Activated T-cell treated with anti-CD3 and anti-CD28 coated beads, Interleukin-2, amount 50 U/mL, for 24 hours (primary cell): ENCODE results near the gene TSPAN31.
A peak's percentile ranks its signal among the peaks of the same experiment; 100 is the strongest.

Source experiments
- DNase-seq: peaks from one replicate; pipeline ENCODE4 v3.0.0-alpha.2; 2020
- H3K27ac Mint-ChIP-seq: 2 replicates; pipeline ENCODE4 v1.8.0; 2020; ENCODE audit warnings: mild to moderate bottlenecking, mixed read lengths
- H3K27me3 Mint-ChIP-seq: 2 replicates; pipeline ENCODE4 v1.8.0; 2020; ENCODE audit warnings: mixed read lengths
- H3K36me3 Mint-ChIP-seq: 2 replicates; pipeline ENCODE4 v1.8.0; 2020; ENCODE audit warnings: low read depth, mixed read lengths
- H3K4me1 Mint-ChIP-seq: 2 replicates; pipeline ENCODE4 v1.8.0; 2020; ENCODE audit warnings: low read depth, mixed read lengths
- H3K4me3 Mint-ChIP-seq: 2 replicates; pipeline ENCODE4 v1.8.0; 2020; ENCODE audit warnings: mild to moderate bottlenecking, moderate library complexity, mixed read lengths
- H3K9me3 Mint-ChIP-seq: 2 replicates; pipeline ENCODE4 v1.8.0; 2020; ENCODE audit warnings: mixed read lengths

The TSPAN31 gene

DNA sequence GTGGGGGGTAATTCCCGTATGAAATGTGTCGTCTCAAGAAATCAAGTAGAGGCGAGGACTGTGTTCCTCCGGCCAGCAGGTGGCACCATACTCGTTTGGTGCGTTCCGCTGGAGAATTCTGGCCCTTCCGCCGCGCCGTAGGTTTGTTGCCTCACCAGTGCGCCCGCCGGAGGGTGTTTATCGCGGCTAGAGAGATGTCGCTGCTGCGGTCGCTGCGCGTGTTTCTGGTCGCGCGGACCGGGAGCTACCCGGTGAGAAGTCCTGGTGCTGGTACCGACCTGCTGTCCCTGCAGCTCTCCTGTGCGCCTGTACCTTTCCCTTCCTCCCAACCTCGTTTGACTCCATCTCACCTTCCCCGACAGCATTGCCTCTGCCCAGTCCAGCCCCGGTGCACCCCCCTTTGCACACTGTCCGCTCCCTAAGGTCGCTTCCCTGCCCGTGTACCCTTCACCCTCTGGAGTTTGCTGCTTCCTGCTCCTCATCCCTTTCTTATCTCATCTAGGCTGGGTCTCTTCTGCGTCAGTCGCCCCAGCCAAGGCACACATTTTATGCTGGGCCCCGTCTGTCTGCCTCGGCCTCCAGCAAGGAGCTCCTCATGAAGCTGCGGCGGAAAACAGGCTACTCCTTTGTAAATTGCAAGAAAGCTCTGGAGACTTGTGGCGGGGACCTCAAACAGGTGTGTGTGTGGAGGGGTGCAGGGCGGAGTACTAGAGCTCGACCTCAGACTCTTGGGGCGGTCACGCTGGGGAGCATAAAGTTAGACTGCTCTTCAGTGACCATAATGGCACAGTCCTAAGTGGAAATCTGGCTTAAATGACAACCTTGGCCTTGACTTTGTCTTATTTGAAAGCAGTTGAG, 38.0 kb downstream of the TSPAN31 start, which contains the start of gene TSFM:
TSFM (plus strand) TSS at position 180 of the 858 bp plus-strand sequence; CDS start at position 195, 15 bp downstream.
- Mint-ChIP-seq H3K4me1 (peaks cover 34% of the 10 kb centered on the region), H3K27me3 (no peaks in the 10 kb centered on the region), H3K9me3 (no peaks in the 10 kb centered on the region), H3K27ac (peak within 1 kb of the TSS; percentile 97), H3K4me3 (peak within 1 kb of the TSS; percentile 100), H3K36me3 (peaks cover 49% of the 10 kb centered on the region)
- DNase-seq = peak; percentile 97

- Mint-ChIP-seq H3K9me3 (no peaks in the 10 kb centered on the region), H3K4me3 (peak overlapping the region; percentile 100), H3K36me3 (peaks cover 53% of the 10 kb centered on the region), H3K27me3 (no peaks in the 10 kb centered on the region), H3K27ac (peak overlapping the region; percentile 97), H3K4me1 (peaks cover 35% of the 10 kb centered on the region)
- DNase-seq = no peak
These were observed 38.6 kb downstream of the TSPAN31 start for GRCh38 chr12:57783466-57783801.

GRCh38 chr12:57783861-57784260, 39.0 kb downstream of the TSPAN31 start:
- H3K4me1 Mint-ChIP-seq = peaks cover 34% of the 10 kb centered on the region
- no peak for DNase-seq
- peak overlapping the region; percentile 76 for H3K4me3 Mint-ChIP-seq
- H3K27me3 Mint-ChIP-seq = no peaks in the 10 kb centered on the region
- peak overlapping the region; percentile 77 for H3K27ac Mint-ChIP-seq
- H3K9me3 Mint-ChIP-seq = no peaks in the 10 kb centered on the region
- H3K36me3 Mint-ChIP-seq = peaks cover 55% of the 10 kb centered on the region

- Mint-ChIP-seq H3K27me3 (no peaks in the 10 kb centered on the region), H3K4me3 (no peak overlapping the region), H3K4me1 (peaks cover 24% of the 10 kb centered on the region), H3K27ac (peak overlapping the region; percentile 83), H3K9me3 (no peaks in the 10 kb centered on the region), H3K36me3 (peaks cover 88% of the 10 kb centered on the region)
- no peak for DNase-seq
These were observed 49.1 kb downstream of the TSPAN31 start for GRCh38 chr12:57793920-57794319.

DNA sequence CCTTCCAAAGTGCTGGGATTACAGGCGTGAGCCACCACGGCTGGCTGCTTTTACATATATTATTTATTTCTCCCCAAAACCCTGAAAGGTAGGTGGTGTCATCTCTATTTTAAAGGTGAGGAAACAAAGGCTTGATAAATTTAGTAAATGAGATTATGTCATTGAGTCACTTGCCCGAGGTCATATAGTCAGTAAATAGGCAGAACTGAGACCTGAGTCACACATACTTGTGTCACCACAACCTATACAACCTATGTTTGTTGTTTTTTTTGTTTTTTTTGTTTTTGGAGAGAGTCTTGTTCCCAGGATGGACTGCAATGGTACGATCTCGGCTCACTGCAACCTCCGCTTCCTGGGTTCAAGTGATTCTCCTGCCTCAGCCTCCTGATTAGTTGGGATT, 50.5 kb downstream of the TSPAN31 start:
- H3K4me3 Mint-ChIP-seq = no peak overlapping the region
- no peaks in the 10 kb centered on the region for H3K27me3 Mint-ChIP-seq
- DNase-seq = no peak
- peaks cover 84% of the 10 kb centered on the region for H3K36me3 Mint-ChIP-seq
- peak overlapping the region; percentile 57 for H3K27ac Mint-ChIP-seq
- no peaks in the 10 kb centered on the region for H3K9me3 Mint-ChIP-seq
- peaks cover 22% of the 10 kb centered on the region for H3K4me1 Mint-ChIP-seq

GRCh38 chr12:57796996-57797395, 52.2 kb downstream of the TSPAN31 start:
- peak overlapping the region; percentile 44 for H3K27ac Mint-ChIP-seq
- peaks cover 21% of the 10 kb centered on the region for H3K4me1 Mint-ChIP-seq
- H3K27me3 Mint-ChIP-seq = no peaks in the 10 kb centered on the region
- H3K4me3 Mint-ChIP-seq = no peak overlapping the region
- H3K9me3 Mint-ChIP-seq = no peaks in the 10 kb centered on the region
- peaks cover 84% of the 10 kb centered on the region for H3K36me3 Mint-ChIP-seq
- DNase-seq = no peak

DNA sequence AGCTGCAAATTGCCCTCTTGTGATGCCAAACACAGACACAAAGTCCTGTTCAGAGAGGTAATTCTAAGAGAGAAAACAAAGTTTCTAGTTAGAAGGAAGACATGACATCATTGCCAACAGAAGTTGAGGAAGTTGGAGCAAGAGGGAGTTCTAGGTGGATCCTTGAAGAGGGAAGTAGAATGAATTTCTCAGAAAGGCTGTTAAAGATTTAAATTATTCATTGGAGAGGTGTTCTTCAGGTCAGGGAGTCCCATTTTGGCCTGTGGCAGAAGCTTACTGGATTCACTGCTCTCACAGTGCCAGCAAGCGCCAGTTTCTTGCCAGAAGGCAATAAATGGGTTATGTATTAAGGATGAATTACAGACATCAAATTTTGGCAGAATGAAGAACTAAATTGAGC, 53.1 kb downstream of the TSPAN31 start:
- no peak overlapping the region for H3K27ac Mint-ChIP-seq
- no peak for DNase-seq
- no peak overlapping the region for H3K4me3 Mint-ChIP-seq
- no peaks in the 10 kb centered on the region for H3K9me3 Mint-ChIP-seq
- H3K4me1 Mint-ChIP-seq = peaks cover 23% of the 10 kb centered on the region
- no peaks in the 10 kb centered on the region for H3K27me3 Mint-ChIP-seq
- H3K36me3 Mint-ChIP-seq = peaks cover 84% of the 10 kb centered on the region
